ENCODE results near the gene DNAJC5.
"Not testable (repeated sequence)": the region's sequence is repeated elsewhere in the genome, so short reads cannot be mapped to it uniquely, and the experiment has no call there.

The DNAJC5 gene

GRCh38 chr20:63894358-63895201, at the start of gene DNAJC5:
TSS of gene DNAJC5 (plus strand) at chr20:63895126. CDS start at chr20:63928346, 33,220 bp downstream.
- DNase-seq, result peak; percentile 90

DNA sequence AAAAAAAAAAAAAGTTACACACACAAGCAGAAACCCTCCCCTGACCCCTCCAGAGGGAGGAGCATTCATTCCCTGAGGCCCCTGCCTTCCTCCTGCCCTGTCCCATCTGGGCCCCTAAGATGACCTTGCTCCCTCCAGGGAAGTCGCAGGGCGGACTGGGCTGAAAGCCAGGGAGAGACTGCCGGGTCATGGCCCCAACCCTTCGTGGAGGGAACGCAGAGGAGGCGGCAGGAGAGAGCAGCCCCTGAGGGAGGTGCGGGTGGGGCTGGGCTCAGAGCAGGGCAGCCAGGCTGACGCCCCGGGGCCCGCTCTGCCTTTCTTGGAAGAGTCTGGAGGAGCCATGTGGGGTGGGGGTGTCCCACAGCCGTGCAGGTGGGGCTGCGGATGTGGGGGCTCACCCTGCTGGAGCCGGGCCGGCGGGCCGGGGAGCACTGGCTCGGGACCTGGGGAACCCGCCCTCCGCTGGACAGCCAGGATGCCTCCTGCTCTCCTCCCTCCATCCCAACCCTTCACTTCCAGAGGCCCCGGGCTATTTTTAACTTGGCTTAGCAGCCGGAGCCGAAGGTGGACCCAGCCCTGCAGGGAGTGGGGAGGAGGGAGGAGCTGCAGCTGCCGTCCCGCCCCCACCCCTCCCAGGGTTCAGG, 48.7 kb upstream of the DNAJC5 start:
- DNase-seq, result no peak

GRCh38 chr20:63846888-63847236, 48.1 kb upstream of the DNAJC5 start:
- DNase-seq, result no peak

DNA sequence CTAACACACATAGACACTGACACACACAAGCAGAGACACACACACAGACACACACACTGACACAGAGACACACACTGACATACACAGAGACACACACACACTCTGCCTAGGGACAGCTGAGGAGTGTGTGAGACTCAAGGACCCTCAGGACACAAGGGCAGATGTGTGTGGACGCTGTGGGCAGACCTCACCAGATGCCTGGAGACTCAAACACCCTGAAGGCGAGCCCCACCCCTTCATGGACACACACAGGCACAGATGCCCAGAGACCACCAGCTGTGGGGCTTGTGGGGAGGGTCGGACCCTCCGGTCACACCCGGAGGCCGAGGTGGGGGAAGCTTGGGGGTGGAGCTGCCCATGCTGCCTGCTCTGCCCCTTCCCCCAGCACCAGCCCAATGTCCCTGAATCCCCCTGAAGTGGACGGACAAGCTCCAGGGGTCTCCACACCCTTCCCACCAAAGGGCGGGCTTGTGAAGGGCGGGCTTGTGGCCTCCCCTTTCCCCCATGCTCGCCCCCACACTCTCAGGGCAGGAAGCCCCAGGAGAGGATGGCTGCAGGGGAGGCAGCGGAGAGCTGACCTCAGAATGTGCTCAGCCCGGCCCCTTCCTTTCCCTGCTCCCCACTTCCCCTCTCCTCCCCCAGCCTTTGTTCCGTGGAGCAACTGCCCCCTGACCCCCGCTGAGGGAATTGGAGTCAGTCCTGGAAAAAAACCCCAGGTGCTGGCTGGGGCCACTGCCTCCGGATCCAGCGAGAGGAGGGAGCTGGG, 47.5 kb upstream of the DNAJC5 start:
- DNase-seq, result no peak

DNA sequence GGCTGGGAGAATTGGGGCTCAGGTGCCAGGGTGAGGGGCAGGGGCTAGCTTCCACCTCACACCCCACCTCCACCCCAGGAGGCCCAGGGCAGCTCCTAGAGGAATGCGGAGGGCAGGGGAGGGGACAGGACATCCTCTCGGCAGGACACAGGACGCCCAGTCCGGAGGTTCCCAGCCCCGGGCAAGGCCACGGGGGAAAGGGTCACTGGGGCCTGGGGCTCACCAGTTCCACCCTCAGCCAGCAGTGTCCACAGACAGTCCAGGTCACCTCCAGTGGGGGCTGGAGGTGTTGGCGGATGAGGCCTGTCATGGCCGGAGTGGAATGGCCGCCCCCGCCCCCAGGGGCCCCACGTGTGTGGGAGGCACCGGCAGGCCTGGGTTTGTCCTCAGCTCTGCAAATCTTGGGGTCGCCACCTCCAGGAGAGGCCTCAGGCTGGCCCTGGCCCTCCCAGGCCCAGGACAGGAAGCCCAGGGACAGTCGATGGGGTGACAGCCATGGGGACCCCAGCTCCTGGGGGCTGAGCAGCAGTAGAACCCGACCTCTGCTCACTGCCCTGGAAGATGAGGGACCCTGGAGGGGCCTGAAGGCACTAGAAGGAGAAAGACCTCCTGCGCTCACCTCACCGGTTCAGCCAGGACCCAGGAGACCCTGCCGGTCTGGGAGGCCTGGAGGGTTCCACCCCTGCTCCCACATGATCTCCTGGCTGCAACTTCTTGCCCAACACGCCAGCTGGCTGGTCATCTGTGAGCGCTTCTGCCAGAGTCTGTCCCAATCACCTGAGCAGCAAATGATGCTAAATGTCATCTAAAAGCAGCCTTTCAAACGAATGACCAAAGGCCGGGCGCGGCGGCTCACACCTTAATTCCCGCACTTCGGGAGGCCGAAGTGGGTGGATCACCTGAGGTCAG, 46.7 kb upstream of the DNAJC5 start:
- DNase-seq, result no peak

DNA sequence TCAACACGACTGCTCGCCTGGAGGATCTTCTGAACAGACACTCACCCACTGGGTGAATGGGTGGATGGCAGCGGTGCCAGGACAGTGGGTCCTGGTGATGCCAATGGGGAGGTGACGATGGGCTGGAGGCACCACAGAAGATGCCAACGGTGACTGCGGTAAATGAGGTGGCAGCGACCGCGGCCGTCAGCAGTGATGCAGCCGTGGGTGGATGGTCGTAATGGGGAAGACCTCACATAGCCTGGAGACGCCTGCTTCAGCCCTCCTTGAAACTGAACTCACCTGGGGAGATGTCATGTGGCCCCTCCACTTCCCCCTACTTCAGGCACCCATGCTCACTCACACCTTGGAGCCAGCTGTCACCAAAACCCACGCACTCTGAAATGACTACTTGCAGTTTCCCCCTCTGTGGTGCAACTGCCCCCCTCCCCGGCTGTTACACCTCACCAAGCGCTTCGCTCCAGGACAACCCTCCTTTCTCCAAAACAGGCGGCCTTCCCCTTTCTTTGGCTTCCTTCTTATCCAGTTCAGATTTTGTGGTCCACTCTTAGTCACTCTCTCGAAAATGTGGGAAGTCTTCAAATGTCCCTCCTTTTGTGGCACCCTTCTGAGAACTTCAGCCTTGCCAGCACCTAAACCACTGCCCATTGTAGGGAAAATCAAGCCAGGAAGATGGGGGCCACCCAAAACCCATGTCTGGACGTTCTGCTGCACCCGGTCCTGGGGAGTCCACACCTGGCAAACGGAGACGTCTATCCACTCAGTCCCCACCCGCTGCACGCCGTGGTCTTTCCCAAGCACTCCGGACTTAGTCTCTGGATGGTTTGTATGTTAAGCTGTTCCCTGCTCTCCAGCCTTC, 44.0 kb upstream of the DNAJC5 start:
- no peak for DNase-seq

DNA sequence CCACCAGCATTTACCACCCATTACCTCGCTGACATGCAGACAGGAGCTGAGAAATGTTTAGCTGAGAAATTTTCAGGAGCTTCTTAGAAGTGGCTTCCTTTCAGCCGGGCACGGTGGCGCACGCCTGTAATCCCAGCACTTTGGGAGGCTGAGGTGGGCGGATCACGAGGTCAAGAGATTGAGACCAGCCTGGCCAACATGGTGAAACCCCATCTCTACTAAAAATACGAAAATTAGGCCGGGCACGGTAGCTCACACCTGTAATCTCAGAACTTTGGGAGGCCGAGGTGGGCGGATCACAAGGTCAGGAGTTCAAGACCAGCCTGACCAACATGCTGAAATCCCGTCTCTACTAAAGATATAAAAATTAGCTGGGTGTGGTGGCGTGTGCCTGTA, 43.4 kb upstream of the DNAJC5 start:
- DNase-seq, result not testable (repeated sequence)

- not testable (repeated sequence) for DNase-seq
Observed at GRCh38 chr20:63853733-63854068, 41.2 kb upstream of the DNAJC5 start.

GRCh38 chr20:63854069-63854765, 40.7 kb upstream of the DNAJC5 start:
- no peak for DNase-seq

- no peak for DNase-seq
Observed at GRCh38 chr20:63854766-63855362, 40.1 kb upstream of the DNAJC5 start.

DNA sequence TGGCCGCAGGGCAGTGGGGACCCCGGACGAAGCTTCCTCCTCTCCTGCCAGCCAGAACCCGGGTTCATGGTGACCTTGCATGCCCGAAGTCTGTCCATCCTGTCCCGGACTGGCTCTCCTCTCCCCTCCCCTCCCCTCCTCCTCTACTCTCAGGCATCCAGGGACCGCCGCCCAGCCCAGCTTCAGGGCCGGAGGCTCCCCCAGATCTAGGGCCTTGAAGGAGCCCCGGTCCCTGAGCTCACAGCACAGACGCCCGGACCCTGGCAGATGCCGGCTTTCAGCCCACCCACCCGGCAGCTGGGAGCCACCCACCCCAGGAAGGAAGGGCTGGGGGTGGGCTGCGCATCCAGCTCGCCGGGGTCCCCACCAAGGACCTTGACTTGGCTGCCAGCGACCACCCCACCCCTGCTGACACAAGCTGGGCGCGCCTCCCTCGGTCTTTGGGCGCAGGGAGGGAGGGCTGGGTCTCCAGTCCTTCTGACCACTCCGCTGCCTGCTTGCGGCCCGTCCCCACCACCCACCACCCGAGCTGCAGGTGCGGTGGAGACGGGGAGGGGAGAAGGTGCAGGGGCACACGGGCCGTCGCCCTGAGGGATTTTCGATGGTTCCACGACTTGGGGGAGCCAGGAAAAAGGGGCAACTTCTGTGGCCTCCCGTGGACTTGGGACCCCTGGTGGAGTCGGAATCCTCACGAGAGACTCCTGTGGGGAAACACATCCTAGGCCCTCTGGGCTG, 39.4 kb upstream of the DNAJC5 start:
- no peak for DNase-seq

DNA sequence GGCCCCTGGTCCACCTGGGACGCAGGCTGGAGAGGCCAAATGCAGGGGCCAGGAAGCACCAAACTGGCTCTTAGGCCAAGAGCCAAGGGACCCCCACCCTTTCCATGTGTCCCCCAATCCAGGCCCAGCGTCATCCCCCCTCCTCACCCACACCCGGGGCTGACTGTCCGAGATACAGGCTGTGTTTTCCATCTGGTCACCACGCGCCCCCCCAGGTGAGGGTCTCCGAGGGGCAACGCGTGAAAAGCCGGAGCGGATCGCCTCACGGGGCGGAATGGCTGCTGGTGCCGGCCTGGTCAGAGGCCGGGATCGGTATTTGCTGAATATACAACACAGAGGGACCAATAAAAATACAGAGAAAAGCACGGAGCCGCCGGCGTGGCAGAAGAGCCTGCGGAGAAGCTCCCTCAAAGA, 38.8 kb upstream of the DNAJC5 start:
- no peak for DNase-seq

DNA sequence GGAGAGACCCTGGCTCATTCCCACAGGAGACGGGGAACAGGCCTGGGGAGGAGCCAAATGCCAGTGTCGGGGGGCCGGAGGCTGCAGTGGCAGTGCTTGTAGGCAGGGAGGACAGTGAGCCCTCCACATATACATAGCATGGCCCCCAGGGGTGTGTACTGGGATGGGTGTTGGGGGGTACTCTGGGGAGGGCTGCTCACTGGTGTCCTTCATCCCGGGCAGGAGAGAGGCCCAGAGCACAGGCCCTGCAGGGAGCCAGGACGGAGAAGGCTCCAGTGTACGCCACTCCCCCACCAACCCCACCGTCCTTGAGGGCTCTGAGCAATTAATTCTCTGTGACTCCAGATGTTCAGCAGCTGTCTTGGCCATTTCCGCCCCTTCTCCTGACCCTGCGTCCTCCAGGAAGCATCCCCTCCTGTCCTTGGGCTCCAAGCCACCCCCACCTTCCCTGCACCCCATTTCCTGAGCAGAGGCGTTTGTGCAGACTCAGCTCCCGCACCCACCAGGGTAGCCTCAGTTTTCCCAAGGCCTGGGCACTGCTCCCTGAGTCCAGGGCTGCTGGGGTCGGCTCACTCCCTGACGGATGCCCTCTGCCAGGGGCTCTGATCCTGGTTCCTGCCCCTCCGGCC, 37.0 kb upstream of the DNAJC5 start:
- DNase-seq, result no peak

DNA sequence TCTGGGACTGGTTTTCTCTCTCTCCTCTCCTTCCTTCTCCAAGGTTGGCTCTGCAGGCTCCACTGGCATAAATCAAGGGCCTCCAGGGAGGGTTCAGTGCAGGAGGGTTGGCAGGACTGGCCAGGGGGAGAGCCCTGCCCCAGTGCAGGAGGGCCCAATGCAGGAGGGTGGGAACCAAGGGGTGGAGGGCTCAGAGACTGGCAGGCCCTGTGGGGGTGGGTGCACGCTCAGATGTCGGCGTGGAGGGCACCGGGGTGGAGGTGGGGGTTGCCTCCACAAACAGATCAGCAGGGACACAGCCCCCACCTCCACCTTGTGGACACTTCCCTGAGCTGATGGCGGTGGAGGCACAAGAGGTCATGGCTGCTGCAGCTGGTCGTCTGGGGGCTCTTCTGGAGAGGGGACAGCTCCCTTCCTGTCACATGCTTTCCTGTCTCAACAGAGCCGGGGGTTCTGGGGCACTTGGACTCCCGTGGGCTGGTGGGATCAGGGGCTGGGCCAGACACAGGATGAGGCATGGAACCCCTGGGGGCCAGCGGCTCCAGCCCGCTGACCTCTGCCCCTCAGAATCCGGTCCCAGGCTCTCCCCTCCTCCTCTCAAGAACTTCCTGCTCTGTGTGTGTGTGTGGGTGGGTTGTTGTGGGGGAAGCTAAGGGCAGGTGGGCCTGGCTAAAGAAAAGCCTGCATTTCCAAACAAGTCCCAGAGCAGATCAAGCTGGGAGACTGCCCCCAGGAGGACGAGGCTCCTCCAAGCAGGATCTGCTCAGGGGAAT, 36.3 kb upstream of the DNAJC5 start:
- no peak for DNase-seq

- no peak for DNase-seq
Observed at GRCh38 chr20:63859166-63859699, 35.7 kb upstream of the DNAJC5 start.

- no peak for DNase-seq
Observed at GRCh38 chr20:63860325-63861051, 34.4 kb upstream of the DNAJC5 start.

- no peak for DNase-seq
Observed at GRCh38 chr20:63861365-63861934, 33.5 kb upstream of the DNAJC5 start, which contains the start of gene ABHD16B. TSS of gene ABHD16B (plus strand) at chr20:63861498. CDS start at chr20:63861541, 43 bp downstream.

Measured in NCI-H774 (cell line).